A549 treated with dexamethasone at 1 μM for 4 hours (cell line): ENCODE results near the gene NIT1. TPM values are rescaled to one million over a fixed set of nuclear protein-coding genes. Genes with fewer than 3 reads are reported as not detected.

Experiments
- total RNA-seq: library from RNA; stranded (reverse); fragments of 200-300 nt; extraction: Qiagen RNA extraction; gene quantifications from 5 replicates; pipeline ENCODE4 v1.2.3, GENCODE V29; 2022

The NIT1 gene
- total RNA-seq: 27.5 to 32.9 TPM (median 31.8 TPM) in 5 replicates

GRCh38 chr1:161117759-161118581 lies at the start of gene NIT1, which contains the start of gene PFDN2:
Gene NIT1 (plus strand): TSS chr1:161118105. CDS start chr1:161118177, 72 bp downstream.
Gene PFDN2 (minus strand): TSS chr1:161118037. CDS start chr1:161118026, 11 bp downstream.

GRCh38 chr1:161069731-161070270 lies 48.1 kb upstream of the NIT1 start, which contains the start of gene ARHGAP30:
Gene ARHGAP30 (minus strand): TSS chr1:161069891. CDS start chr1:161069624, 267 bp downstream.

GRCh38 chr1:161089251-161089924 lies 28.5 kb upstream of the NIT1 start, which contains the start of gene NECTIN4:
Gene NECTIN4 (minus strand): TSS chr1:161089558. CDS start chr1:161089296, 262 bp downstream.

GRCh38 chr1:161098210-161099068 lies 19.5 kb upstream of the NIT1 start, which contains the start of gene KLHDC9:
Gene KLHDC9 (plus strand): TSS chr1:161098361. CDS start chr1:161098536, 175 bp downstream.

GRCh38 chr1:161132410-161133219 lies 14.7 kb downstream of the NIT1 start, which contains the start of gene DEDD:
Gene DEDD (minus strand): TSS chr1:161132667. CDS start chr1:161124462, 8,205 bp downstream.

GRCh38 chr1:161153682-161154337 lies 35.9 kb downstream of the NIT1 start, which contains the start of gene UFC1:
Gene UFC1 (plus strand): TSS chr1:161153978. CDS start chr1:161153998, 20 bp downstream.

GRCh38 chr1:161159087-161159912 lies 41.4 kb downstream of the NIT1 start, which contains the start of gene USP21:
Gene USP21 (plus strand): TSS chr1:161159500. CDS start chr1:161160641, 1,141 bp downstream.

GRCh38 chr1:161165742-161166668 lies 48.1 kb downstream of the NIT1 start, which contains the start of gene PPOX:
Gene PPOX (plus strand): TSS chr1:161166426. CDS start chr1:161166848, 422 bp downstream.

Other genes starting within 250 kb of the NIT1 start
- gene ITLN1, start 232.9 kb upstream of the NIT1 start, total RNA-seq: not detected in 5 replicates
- gene ITLN2, start 163.3 kb upstream of the NIT1 start, total RNA-seq: 0.66 to 1.1 TPM (median 0.82 TPM) in 5 replicates
- gene F11R, start 97.0 kb upstream of the NIT1 start, total RNA-seq: 58.5 to 82.8 TPM (median 74.8 TPM) in 5 replicates
- gene TSTD1, start 79.1 kb upstream of the NIT1 start, total RNA-seq: 0.17 to 0.32 TPM (median 0.24 TPM) in 3 of 5 replicates, not detected in the others
- gene USF1, start 72.1 kb upstream of the NIT1 start, total RNA-seq: 46.5 to 54.5 TPM (median 50.7 TPM) in 5 replicates
- gene ARHGAP30, start 48.2 kb upstream of the NIT1 start, total RNA-seq: 0.06 to 0.15 TPM (median 0.14 TPM) in 5 replicates
- gene NECTIN4, start 28.5 kb upstream of the NIT1 start, total RNA-seq: 1.6 to 3.5 TPM (median 2.2 TPM) in 5 replicates
- gene KLHDC9, start 19.7 kb upstream of the NIT1 start, total RNA-seq: 1.5 to 2.1 TPM (median 1.6 TPM) in 5 replicates
- gene PFDN2, start 68 bp upstream of the NIT1 start, total RNA-seq: 97.6 to 118 TPM (median 102 TPM) in 5 replicates
- gene DEDD, start 14.6 kb downstream of the NIT1 start, total RNA-seq: 27.0 to 38.1 TPM (median 34.9 TPM) in 5 replicates
- gene UFC1, start 35.9 kb downstream of the NIT1 start, total RNA-seq: 89.0 to 149 TPM (median 91.5 TPM) in 5 replicates
- 14.8 to 21.6 TPM (median 20.7 TPM) in 5 replicates for gene USP21, start 41.4 kb downstream of the NIT1 start, total RNA-seq
- 10.8 to 16.0 TPM (median 13.4 TPM) in 5 replicates for gene PPOX, start 48.3 kb downstream of the NIT1 start, total RNA-seq
- gene B4GALT3, start 59.4 kb downstream of the NIT1 start, total RNA-seq: 20.3 to 26.3 TPM (median 25.3 TPM) in 5 replicates
- gene ADAMTS4, start 80.9 kb downstream of the NIT1 start, total RNA-seq: 0.01 TPM in 3 of 5 replicates, not detected in the others
- gene NDUFS2, start 84.3 kb downstream of the NIT1 start, total RNA-seq: 80.5 to 103 TPM (median 82.4 TPM) in 5 replicates
- 0.23 to 0.34 TPM (median 0.25 TPM) in 3 of 5 replicates, not detected in the others for gene FCER1G, start 97.2 kb downstream of the NIT1 start, total RNA-seq
- not detected in 5 replicates for gene APOA2, start 105.5 kb downstream of the NIT1 start, total RNA-seq
- 9.3 to 11.1 TPM (median 11.0 TPM) in 5 replicates for gene TOMM40L, start 108.0 kb downstream of the NIT1 start, total RNA-seq
- not detected in 5 replicates for gene NR1I3, start 120.1 kb downstream of the NIT1 start, total RNA-seq
- 0.07 to 0.12 TPM (median 0.09 TPM) in 3 of 5 replicates, not detected in the others for gene PCP4L1, start 140.6 kb downstream of the NIT1 start, total RNA-seq
- gene MPZ, start 191.9 kb downstream of the NIT1 start, total RNA-seq: 0.15 to 0.26 TPM (median 0.23 TPM) in 5 replicates
- gene SDHC, start 196.3 kb downstream of the NIT1 start, total RNA-seq: 191 to 237 TPM (median 201 TPM) in 5 replicates
- gene CFAP126, start 249.8 kb downstream of the NIT1 start, total RNA-seq: 0.16 to 0.29 TPM (median 0.24 TPM) in 4 of 5 replicates, not detected in the other